Epithelial cell of prostate (primary cell): ENCODE data around the gene STK24.
"Not testable (repeated sequence)": the region's sequence is repeated elsewhere in the genome, so short reads cannot be mapped to it uniquely, and the experiment has no call there.

Source experiments
- DNase-seq: peaks from one replicate; pipeline ENCODE4 v3.0.0-alpha.2; 2011; ENCODE audit warnings: low read depth, low spot score
- H3K27ac ChIP-seq: fragments of 450-650 bp; 2 replicates; pipeline ENCODE4 v1.5.1; 2017; ENCODE audit warnings: mild to moderate bottlenecking

Gene STK24

GRCh38 chr13:98422046-98422445 lies 154.9 kb downstream of the STK24 start:
- no peak overlapping the region for H3K27ac ChIP-seq
- no peak for DNase-seq

DNA sequence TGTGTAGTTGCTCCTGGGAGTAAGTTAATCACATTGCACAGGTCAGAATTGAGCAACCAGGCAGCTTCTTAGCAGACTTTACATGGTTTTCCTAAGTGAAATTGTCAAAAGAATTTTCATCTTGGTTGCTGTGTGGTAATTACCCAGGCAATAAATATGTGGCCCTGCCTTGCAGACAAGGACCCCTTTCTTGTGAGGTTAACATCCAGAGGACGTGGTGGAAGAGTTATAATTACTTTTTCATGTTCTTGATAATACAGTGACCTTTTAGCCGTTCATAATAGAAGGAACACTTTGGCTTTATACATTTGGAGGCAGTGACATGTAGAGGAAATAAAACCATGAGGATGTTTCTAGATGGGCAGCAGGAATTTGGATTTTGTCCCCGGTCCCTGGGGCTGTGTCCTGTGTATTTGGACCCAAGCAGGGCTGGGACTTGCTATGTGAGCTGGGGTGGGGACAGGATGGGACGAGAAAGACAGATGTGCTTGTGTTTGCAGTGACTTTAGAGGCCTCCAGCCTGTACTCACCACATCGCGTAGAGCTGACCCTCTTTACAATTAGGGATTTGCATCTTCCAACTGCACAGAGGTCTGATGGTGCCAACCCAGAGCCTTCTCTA lies 156.2 kb downstream of the STK24 start:
- no peak for DNase-seq
- H3K27ac ChIP-seq: no peak overlapping the region

DNA sequence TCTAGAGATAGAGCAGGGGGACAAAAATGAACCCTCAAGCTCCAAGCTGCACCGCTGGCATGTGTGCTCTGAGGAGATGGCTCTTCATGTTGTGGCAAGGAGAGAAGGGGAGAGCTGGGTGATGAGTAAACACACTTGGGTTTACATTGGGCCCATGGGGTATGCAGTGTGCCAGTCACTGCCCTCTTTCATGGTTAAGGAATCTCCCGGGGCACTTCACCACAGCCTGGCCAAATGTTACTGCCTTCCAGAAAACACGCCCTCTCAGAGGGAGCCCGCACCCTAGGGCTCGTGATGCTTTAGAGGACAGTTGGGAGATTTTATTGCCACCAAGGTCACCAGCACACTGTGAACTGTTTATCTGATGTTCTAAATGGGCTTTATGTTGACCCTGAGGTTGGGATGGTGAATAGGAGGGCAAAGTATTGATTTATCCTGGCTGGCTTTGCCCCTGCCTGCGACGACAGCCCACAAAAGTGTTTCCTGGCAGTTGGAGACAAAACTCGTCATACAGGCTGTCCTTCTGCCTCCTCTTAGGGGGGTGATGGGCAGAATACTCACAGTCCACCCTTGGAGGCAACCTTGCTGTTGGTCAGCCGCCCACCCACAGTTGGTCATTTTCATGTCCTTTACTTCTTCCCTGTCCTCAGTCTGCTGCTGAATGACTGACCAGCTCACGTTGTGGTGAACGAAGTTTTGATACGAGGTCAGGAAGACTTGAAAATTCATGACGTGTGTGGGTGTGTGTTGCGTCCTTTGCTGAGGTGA lies 156.9 kb downstream of the STK24 start:
- H3K27ac ChIP-seq: no peak overlapping the region
- DNase-seq: no peak

GRCh38 chr13:98416408-98416807 lies 160.5 kb downstream of the STK24 start:
- peak; percentile 74 for DNase-seq

GRCh38 chr13:98415326-98416070 lies 161.4 kb downstream of the STK24 start:
- DNase-seq: no peak
- H3K27ac ChIP-seq: no peak overlapping the region

More at GRCh38 chr13:98416408-98416807, 160.5 kb downstream of the STK24 start:
- no peak overlapping the region for H3K27ac ChIP-seq

- H3K27ac ChIP-seq: no peak overlapping the region
- DNase-seq: no peak
Measured at GRCh38 chr13:98413796-98414195, 163.1 kb downstream of the STK24 start.

- H3K27ac ChIP-seq, DNase-seq: not testable (repeated sequence)
Measured at GRCh38 chr13:98413278-98413677, 163.6 kb downstream of the STK24 start.

- no peak overlapping the region for H3K27ac ChIP-seq
- no peak for DNase-seq
Measured at GRCh38 chr13:98411617-98412265, 165.2 kb downstream of the STK24 start.

DNA sequence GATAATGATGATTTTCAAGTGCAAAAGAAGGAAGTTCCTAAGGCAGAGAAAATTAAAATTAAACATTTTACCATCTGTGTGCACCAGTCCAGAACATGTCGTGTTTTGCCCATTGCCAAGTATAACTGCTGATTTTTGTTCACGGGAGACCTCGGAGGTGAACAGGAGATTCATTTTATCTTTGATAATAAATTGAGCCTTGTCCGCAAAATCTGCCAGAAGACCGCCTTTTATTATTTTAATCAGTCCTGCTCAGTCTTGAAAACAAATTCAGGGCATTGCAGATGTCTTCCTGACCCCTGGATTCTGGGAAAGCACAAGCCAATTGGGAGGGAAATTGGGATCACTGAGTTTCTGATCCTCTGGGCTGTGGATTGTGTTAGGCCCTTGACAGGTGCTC lies 165.9 kb downstream of the STK24 start:
- no peak for DNase-seq
- no peak overlapping the region for H3K27ac ChIP-seq

DNA sequence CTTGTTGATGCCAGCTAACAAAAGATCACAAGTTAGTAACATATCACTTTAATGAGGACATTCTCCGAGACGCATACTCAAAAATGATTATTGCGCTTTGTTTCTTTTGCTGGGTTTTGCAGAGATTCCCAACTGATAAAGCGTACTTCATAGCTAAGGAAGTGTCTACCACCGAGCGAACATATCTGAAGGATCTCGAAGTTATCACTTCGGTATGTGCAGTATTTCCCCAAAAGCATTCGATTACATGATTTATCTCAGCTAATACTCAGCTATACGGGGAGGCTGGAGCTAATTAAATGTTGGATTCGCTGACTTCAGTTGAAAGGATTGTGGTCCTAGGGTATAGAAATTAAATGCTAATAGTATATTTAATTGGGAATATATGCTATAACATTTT lies 166.3 kb downstream of the STK24 start:
- DNase-seq: no peak
- H3K27ac ChIP-seq: no peak overlapping the region

GRCh38 chr13:98409281-98409680 lies 167.6 kb downstream of the STK24 start:
- no peak for DNase-seq
- no peak overlapping the region for H3K27ac ChIP-seq

DNA sequence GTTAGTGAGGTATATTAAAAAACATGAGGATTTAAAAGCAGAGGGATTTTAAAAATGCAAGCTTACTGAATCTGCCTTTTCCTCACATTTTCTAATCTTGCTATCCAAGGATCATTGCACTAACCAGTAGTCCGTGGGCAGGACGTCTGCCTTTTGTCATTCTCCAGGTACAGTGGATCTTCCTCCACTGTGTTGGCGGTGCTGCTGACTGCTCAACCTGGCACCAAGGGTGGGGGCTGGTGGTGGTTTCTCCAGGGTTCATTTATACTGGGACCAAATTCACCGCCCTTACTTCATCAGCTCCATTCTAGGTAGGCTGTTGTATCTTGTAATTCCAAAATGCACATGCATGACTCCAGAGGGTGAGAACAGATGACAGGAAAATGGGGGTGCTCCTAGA lies 169.3 kb downstream of the STK24 start:
- no peak overlapping the region for H3K27ac ChIP-seq
- no peak for DNase-seq

DNA sequence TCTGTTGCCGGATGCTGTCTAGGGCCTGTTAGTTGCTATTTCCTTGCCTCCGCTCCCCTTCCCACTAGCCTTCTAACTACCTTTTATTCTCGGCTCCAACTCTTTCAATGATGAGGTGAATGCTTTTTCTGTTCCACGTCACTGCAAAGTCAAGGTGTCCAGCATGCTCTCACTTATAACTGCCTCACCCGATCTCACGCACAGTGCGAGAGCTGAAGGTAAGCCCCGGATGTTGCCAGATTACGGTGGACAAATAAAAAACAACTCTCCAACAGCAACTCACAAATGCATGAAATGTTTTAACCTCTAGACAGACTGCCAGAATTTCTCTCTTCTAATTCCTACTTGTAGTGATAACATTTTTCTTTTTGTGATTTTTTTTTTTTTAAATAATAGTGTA lies 169.9 kb downstream of the STK24 start:
- no peak for DNase-seq
- no peak overlapping the region for H3K27ac ChIP-seq

DNA sequence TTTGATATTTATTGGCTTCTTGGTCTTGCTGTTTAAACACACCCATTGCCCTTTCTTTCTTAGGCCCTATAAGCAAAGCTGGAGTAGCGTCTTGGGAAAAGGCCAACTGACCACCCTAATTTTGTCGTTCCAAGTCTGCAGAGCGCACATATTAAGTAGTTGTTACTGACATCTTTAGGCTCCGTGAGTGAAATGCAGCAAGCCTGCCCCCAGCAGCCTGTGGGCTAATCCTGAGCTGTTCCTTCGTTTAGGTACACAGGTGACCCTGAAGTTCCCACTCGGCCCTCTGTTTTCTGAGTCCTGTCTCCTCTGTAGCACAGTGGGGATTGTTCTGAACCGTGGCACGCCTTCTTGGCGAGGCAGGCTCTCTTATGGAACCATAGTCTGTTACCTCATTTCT lies 170.5 kb downstream of the STK24 start:
- DNase-seq: no peak
- H3K27ac ChIP-seq: no peak overlapping the region

- DNase-seq: no peak
- no peak overlapping the region for H3K27ac ChIP-seq
Measured at GRCh38 chr13:98405690-98406344, 171.1 kb downstream of the STK24 start.

GRCh38 chr13:98405107-98405571 lies 171.8 kb downstream of the STK24 start:
- DNase-seq: no peak
- no peak overlapping the region for H3K27ac ChIP-seq

DNA sequence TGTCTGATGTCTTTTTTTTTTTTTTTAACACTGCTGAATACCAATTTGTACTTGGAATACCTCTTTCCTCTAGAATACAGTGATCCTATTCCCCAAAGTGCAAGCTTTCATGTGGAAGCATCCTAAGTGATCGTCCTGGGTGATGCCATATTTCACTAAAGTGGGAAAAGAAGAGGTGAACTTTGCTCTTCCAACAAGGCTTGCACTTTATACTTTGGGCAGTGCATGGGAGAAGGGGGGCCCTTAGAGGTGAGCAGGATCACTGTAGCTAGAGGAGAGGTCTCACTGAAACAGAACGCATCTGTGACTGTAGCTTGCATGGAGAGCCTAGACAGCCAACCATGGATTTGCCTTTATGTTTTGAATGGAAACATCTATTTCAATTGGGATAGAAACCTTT lies 173.8 kb downstream of the STK24 start:
- no peak overlapping the region for H3K27ac ChIP-seq
- no peak for DNase-seq

GRCh38 chr13:98401934-98402333 lies 175.0 kb downstream of the STK24 start:
- no peak for DNase-seq
- H3K27ac ChIP-seq: no peak overlapping the region

DNA sequence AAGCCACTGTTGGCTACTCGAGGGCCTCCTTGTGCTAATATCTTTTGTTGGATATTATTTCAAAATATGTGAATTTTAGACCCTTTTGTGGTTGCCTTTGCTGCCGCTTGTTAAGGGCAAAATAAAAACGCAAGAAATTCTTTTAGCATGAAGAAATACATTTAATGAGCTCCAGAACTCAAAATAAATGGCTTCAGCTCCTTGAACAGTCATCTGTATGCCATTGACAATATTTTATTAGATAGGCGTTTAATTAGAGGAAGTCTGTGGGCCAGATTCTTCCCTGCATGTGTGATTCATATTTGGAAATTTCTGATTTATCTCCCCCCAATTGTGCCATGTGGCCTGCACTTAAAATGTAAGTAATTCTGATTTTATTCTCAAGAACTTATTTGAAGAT lies 177.2 kb downstream of the STK24 start:
- no peak overlapping the region for H3K27ac ChIP-seq
- DNase-seq: no peak

GRCh38 chr13:98398581-98398980 lies 178.3 kb downstream of the STK24 start:
- no peak for DNase-seq
- no peak overlapping the region for H3K27ac ChIP-seq
